GM13976 (cell line): ENCODE data around the gene USB1.

Experiments
- DNase-seq: peaks from one replicate; pipeline ENCODE4 v3.0.0; 2012; ENCODE audit warnings: low spot score
- in situ Hi-C: fragments of 300-500 bp; cut with MboI; formaldehyde crosslinking; loops from one replicate; pipeline ENCODE4 v1.12.0; 2022; ENCODE audit warnings: low sequenced_read_pairs, mixed read lengths, inconsistent platforms; ENCODE audit not compliant: unreplicated experiment
- TF ChIP-seq, protein P1 (sequence below): IDR thresholded peaks from 2 replicates; pipeline ENCODE4 v1.5.1; 2012; ENCODE audit warnings: borderline replicate concordance, mild to moderate bottlenecking; ENCODE audit not compliant: insufficient read depth; ENCODE audit errors: extremely low read depth, missing control alignments, control extremely low read depth

The USB1 gene

DNA sequence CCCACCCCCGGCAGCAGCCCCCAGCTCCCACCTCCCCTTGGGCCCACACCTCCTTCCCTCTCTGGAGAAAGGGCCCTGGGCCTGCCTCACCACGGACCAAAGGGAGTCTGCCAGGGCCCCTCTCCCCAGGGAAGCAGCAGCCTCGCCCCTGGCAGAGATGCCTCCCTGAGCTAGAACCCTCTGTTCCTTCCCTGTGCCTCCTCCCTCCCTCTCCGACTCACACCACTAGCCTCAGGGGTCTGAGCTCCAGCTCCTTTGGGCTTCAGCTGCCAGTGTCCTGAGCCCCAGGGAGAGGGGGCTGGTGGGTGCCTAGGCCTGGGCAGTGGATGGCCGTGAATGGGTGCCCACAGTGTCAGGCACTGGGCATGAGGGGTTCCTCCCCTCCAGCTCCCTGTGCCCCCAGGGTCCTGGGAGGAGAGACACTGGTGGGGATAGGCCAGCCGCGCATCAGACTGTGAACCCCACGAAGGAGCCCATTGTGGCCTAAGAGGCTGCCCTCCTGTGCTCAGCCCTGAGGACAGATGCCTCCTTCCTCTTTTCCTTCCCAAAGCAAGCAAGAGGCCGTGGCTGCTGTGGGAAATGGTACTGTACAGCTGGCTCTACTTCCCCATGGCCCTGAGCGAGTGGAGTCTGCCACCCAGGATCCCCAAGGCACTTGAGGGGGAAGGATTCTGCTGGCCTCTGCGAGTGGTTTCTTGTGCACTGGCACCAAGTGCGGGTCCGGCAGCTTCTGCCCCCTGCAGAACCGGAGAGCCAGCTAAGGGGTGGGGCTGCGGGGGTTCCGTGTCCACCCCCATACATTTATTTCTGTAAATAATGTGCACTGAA, 45.1 kb downstream of the USB1 start:
- DNase-seq = no peak
- in situ Hi-C loops = no loop called here
- TF ChIP-seq, protein P1, sequence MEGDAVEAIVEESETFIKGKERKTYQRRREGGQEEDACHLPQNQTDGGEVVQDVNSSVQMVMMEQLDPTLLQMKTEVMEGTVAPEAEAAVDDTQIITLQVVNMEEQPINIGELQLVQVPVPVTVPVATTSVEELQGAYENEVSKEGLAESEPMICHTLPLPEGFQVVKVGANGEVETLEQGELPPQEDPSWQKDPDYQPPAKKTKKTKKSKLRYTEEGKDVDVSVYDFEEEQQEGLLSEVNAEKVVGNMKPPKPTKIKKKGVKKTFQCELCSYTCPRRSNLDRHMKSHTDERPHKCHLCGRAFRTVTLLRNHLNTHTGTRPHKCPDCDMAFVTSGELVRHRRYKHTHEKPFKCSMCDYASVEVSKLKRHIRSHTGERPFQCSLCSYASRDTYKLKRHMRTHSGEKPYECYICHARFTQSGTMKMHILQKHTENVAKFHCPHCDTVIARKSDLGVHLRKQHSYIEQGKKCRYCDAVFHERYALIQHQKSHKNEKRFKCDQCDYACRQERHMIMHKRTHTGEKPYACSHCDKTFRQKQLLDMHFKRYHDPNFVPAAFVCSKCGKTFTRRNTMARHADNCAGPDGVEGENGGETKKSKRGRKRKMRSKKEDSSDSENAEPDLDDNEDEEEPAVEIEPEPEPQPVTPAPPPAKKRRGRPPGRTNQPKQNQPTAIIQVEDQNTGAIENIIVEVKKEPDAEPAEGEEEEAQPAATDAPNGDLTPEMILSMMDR = no peak

DNA sequence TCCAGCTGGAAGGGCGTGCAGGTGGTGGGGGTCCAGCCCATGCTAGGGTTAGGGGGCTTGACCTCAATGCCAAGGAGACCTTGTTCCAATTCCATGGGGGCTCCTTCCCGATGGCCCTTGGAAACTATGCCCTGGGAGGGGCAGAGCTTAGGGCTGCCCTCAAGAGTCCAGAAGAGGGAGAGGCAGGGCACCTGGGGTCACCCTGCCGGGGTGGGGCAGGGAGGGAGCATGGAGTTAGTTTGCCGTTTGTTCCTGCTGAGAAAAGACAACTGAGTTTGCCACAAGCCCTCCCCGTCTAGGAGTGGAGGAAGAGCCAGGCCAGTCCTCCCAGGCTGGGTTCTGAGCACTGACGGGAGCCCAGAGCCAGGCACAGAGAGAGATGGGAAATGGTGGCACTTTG, 45.7 kb downstream of the USB1 start:
- no peak for DNase-seq
- TF ChIP-seq, protein P1 = no peak
- in situ Hi-C loops = no loop called here

DNA sequence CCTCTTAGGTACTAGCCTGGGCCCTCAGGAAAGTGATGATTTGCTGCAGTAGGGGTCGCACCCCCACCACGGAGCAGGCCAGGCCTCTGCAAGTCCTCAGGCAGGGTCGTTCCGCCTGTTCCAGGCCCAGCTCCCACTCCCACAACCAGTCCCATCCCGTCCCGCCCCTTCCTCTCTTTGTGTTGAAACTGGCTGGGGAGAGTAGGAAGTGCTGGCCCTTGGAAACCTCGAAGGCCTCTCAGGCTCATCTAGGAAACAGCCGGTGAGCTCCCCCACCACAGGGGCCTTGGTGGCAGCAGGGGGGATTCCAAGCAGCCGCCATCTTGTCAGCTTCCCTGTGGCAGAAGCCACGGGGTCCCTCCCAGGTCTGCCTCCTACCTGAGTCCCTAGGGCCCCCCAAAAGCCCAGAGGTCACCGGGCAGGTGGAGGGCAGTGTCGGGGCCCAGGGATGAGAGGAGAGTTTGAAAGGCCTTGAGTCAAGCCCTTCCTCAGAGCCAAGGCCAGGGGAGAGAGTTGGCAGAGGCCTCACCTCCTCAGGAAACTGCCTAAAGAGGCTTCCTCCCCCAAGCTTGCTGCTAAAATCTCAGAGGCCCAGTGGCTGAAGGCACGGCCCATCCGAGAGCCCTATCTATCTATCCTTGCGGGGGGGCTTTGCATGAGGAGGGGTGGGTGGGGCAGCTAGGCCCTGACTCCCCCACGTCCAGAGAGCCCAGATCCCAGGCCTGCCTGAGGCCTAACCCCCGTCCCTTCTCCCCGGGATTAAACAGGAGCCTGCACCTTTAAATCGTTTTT, 46.5 kb downstream of the USB1 start:
- DNase-seq = no peak

DNA sequence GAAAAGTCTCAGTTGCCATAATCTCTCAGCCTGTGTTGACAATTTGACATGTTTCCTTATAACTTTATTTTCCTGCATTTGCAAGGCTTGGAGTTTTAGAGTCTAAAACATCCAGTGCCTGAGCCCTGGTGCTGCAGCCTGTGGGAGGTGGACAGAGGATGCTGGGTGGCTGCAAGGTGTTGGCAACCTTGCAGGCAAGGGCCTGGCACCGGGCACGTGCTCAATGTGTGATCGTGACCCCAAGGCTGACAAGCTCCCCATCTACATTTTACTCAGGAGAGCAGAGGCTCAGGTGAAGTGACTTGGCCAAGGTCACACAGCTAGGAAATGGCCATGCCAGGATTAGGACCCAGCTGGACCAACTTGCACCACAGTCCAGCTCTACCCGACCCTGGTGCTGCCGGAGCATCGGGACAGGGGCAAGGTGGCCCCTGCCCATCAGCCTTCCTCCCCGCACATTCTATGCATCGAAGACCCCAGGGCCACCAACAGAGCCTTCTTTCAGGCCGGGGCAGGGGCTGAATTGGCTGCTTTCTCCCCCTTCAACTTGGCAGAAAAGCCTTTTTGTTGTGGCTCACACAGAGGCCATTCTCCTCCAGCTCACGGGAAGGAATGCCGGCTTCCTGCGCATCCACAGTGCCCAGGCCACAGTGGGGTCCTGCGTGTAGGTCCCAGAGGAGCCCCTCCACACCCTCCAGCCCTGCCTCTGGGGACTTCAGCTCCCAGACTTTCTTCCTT, 47.5 kb downstream of the USB1 start:
- no peak for DNase-seq
- in situ Hi-C loops = no loop called here
- TF ChIP-seq, protein P1 = no peak

More for the DNA sequence above, 46.5 kb downstream of the USB1 start:
- TF ChIP-seq, protein P1 = no peak
- in situ Hi-C loops = no loop called here

DNA sequence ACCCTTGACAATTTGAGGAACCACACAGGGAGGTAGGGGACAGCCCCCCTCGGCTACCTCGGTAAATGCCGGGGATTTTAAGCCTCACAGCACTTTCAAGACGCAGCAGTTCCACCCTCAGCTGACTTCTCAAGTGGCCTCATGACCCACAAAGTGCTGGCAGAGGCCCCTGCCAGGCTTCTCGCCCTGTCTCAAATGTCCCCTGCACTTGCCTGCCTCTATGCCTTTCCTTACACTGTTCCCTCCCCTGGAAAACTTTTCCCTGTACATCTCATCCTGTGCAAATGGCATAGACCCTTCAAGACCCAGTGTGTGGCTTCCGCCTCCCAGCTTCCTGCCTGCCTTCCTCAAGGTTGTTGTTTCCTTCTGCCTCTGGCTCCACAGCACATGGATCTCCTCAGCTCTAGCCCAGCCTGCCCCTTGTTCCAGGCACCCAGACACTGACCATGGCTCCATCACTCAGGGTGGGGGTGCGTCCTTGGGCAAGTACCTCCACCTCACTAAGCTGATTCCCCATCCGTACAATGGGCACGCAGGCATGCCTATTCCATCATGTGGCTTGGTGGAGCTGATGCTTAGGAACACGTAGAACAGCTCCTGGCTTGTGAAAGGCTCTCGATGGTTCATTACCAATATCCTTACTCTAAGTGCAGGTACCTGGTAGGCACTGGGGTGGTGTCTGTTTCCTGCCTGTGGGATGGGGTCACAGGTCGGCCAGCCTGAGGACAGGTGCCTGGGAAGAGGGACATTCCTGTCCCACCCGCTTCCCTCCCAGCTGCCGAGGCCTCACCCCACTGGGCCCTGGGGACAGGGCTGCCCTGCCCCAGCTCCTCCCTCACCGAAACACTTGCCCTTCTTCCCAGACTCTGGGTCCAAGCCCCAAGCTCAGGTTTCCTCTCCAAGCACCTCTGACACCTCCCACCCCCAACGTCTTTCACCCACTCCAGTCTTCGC, 48.3 kb downstream of the USB1 start:
- TF ChIP-seq, protein P1 = no peak
- DNase-seq = no peak
- in situ Hi-C loops = no loop called here
